ENCODE data around the gene TMEM250.
A peak's percentile ranks its signal among the peaks of the same experiment; 100 is the strongest.
"Not testable (repeated sequence)": the region's sequence is repeated elsewhere in the genome, so short reads cannot be mapped to it uniquely, and the experiment has no call there.

TMEM250 gene

GRCh38 chr9:136118320-136119060 lies at the start of gene TMEM250:
TMEM250 (minus strand) TSS chr9:136118875; CDS start chr9:136116900, 1,975 bp downstream.
- peak; percentile 97 for DNase-seq (ENCODE audit: low read depth)

- no peak for DNase-seq (ENCODE audit: low read depth)
These were observed 44.7 kb upstream of the TMEM250 start for GRCh38 chr9:136163248-136163850.

- no peak for DNase-seq (ENCODE audit: low read depth)
These were observed 42.4 kb upstream of the TMEM250 start for GRCh38 chr9:136160995-136161610.

GRCh38 chr9:136160381-136160841 lies 41.7 kb upstream of the TMEM250 start:
- no peak for DNase-seq (ENCODE audit: low read depth)

GRCh38 chr9:136159851-136160250 lies 41.2 kb upstream of the TMEM250 start:
- no peak for DNase-seq (ENCODE audit: low read depth)

GRCh38 chr9:136157477-136158265 lies 39.0 kb upstream of the TMEM250 start:
- no peak for DNase-seq (ENCODE audit: low read depth)

GRCh38 chr9:136156209-136157120 lies 37.8 kb upstream of the TMEM250 start:
- DNase-seq (ENCODE audit: low read depth) = no peak

- DNase-seq (ENCODE audit: low read depth) = no peak
These were observed 36.9 kb upstream of the TMEM250 start for GRCh38 chr9:136155576-136155975.

- DNase-seq (ENCODE audit: low read depth) = no peak
These were observed 36.3 kb upstream of the TMEM250 start for GRCh38 chr9:136154943-136155342.

- DNase-seq (ENCODE audit: low read depth) = no peak
These were observed 34.8 kb upstream of the TMEM250 start for GRCh38 chr9:136153381-136154065.

- no peak for DNase-seq (ENCODE audit: low read depth)
These were observed 34.3 kb upstream of the TMEM250 start for GRCh38 chr9:136152931-136153330.

GRCh38 chr9:136152543-136152866 lies 33.8 kb upstream of the TMEM250 start:
- no peak for DNase-seq (ENCODE audit: low read depth)

GRCh38 chr9:136151848-136152542 lies 33.3 kb upstream of the TMEM250 start:
- DNase-seq (ENCODE audit: low read depth) = no peak

- no peak for DNase-seq (ENCODE audit: low read depth)
These were observed 32.6 kb upstream of the TMEM250 start for GRCh38 chr9:136151214-136151804.

- DNase-seq (ENCODE audit: low read depth) = not testable (repeated sequence)
These were observed 32.1 kb upstream of the TMEM250 start for GRCh38 chr9:136150664-136151213.

- no peak for DNase-seq (ENCODE audit: low read depth)
These were observed 31.2 kb upstream of the TMEM250 start for GRCh38 chr9:136149853-136150252.

- no peak for DNase-seq (ENCODE audit: low read depth)
These were observed 30.7 kb upstream of the TMEM250 start for GRCh38 chr9:136149337-136149736.

GRCh38 chr9:136148766-136149165 lies 30.1 kb upstream of the TMEM250 start:
- DNase-seq (ENCODE audit: low read depth) = no peak
